Neural cell (in vitro differentiated cells): ENCODE measurements around the gene LAMB4.
"Not testable (repeated sequence)": the region's sequence is repeated elsewhere in the genome, so short reads cannot be mapped to it uniquely, and the experiment has no call there.

Experiments used
- EP300 ChIP-seq: fragments of 450-650 bp; conservative IDR thresholded peaks from 2 replicates; pipeline ENCODE4 v1.6.1; 2014; ENCODE audit warnings: antibody characterized with exemption, mild to moderate bottlenecking, moderate library complexity; ENCODE audit not compliant: poor library complexity, severe bottlenecking
- EZH2 ChIP-seq: fragments of 200-600, 300-800 bp; shearing (Covaris generic), sonication (generic); IDR thresholded peaks from 2 replicates; pipeline ENCODE4 v1.6.1; 2014; ENCODE audit warnings: antibody characterized with exemption, low read length, borderline replicate concordance, mild to moderate bottlenecking; ENCODE audit not compliant: insufficient read depth, poor library complexity, severe bottlenecking
- POLR2AphosphoS5 ChIP-seq: IDR thresholded peaks from 2 replicates; pipeline ENCODE4 v1.6.1; 2012
- RAD21 ChIP-seq: fragments of 450-650 bp; conservative IDR thresholded peaks from 2 replicates; pipeline ENCODE4 v1.6.1; 2014; ENCODE audit warnings: antibody characterized with exemption, mild to moderate bottlenecking, moderate library complexity
- TF ChIP-seq, protein P1 (sequence below): fragments of 450-650 bp; IDR thresholded peaks from 2 replicates; pipeline ENCODE4 v1.5.1; 2014; ENCODE audit warnings: antibody characterized with exemption, mild to moderate bottlenecking, moderate library complexity; ENCODE audit not compliant: poor library complexity, severe bottlenecking

DNA sequence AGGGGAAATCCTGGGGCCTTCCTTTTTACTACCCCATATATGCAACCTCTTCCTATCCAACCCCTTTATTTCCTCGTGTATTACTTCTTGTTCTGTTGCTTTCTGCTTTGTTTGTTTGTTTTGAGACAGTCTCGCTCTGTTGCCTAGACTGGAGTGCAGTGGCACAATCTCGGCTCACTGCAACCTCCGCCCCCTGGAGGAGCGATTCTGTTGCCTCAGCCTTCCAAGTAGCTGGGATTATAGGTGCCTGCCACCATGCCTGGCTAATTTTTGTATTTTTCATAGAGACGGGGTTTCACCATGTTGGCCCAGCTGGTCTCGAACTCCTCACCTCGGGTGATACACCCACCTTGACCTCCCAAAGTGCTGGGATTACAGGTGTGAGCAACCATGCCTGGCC lies 96.9 kb downstream of the LAMB4 start:
- TF ChIP-seq, protein P1, sequence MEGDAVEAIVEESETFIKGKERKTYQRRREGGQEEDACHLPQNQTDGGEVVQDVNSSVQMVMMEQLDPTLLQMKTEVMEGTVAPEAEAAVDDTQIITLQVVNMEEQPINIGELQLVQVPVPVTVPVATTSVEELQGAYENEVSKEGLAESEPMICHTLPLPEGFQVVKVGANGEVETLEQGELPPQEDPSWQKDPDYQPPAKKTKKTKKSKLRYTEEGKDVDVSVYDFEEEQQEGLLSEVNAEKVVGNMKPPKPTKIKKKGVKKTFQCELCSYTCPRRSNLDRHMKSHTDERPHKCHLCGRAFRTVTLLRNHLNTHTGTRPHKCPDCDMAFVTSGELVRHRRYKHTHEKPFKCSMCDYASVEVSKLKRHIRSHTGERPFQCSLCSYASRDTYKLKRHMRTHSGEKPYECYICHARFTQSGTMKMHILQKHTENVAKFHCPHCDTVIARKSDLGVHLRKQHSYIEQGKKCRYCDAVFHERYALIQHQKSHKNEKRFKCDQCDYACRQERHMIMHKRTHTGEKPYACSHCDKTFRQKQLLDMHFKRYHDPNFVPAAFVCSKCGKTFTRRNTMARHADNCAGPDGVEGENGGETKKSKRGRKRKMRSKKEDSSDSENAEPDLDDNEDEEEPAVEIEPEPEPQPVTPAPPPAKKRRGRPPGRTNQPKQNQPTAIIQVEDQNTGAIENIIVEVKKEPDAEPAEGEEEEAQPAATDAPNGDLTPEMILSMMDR: not testable (repeated sequence)
- TF ChIP-seq EZH2, POLR2AphosphoS5, RAD21, EP300: not testable (repeated sequence)
